Motor neuron (in vitro differentiated cells): Measurements from ENCODE around the gene ZAR1. TPM values are rescaled to one million over a fixed set of nuclear protein-coding genes. Genes with fewer than 3 reads are reported as not detected.
"Not testable (repeated sequence)": the region's sequence is repeated elsewhere in the genome, so short reads cannot be mapped to it uniquely, and the experiment has no call there.

Experiments used
- ATAC-seq, 8 experiments: fragments of 200-7000 bp; cut with Tn5 transposase; replicated peaks in 6 of 8; 2 replicates each; pipeline ENCODE4 v1.8.0; 2021; ENCODE audit warnings: mild to moderate bottlenecking in 8 of 8, moderate library complexity in 8 of 8
- H3K27ac ChIP-seq, 2 donors: fragments of 250-450 bp; sonication (Bioruptor Pico); 2 replicates each; pipeline ENCODE4 v1.9.0; 2021; ENCODE audit warnings: antibody characterized with exemption in 2 of 2, mild to moderate bottlenecking in 2 of 2, moderate library complexity in 1 of 2
- H3K4me1 ChIP-seq, 2 donors: fragments of 250-450 bp; sonication (Bioruptor Pico); replicated peaks in 1 of 2; 2 replicates each; pipeline ENCODE4 v1.6.1; 2021; ENCODE audit warnings: antibody characterized with exemption in 2 of 2, mild to moderate bottlenecking in 2 of 2, moderate library complexity in 1 of 2
- H3K4me3 ChIP-seq, 5 donors: fragments of 250-450 bp; sonication (Bioruptor Pico); 2 replicates each; pipeline ENCODE4 v1.9.0; 2021; ENCODE audit warnings: antibody characterized with exemption in 5 of 5, mild to moderate bottlenecking in 5 of 5, moderate library complexity in 4 of 5
- WGBS, 10 experiments: fragments of 450-650 bp; shearing (Covaris generic); methylation state at CpG; one replicate each; pipeline ENCODE4 v1.0.0; 2022; 5-methylcytosine and 5-hydroxymethylcytosine counted together
- in situ Hi-C, 9 experiments: fragments of 400-800 bp; cut with MboI; loops; one replicate each; pipeline ENCODE4 v1.15.0; 2021; ENCODE audit warnings: low sequenced_read_pairs in 9 of 9, low pct_unique_long_range_greater_than_20kb in 2 of 9; ENCODE audit not compliant: unreplicated experiment in 9 of 9
- total RNA-seq, 8 experiments: library from RNA; unstranded; fragments of 300-600 nt; gene quantifications; 2 replicates each; pipeline versions ENCODE4 v1.2.3 to v1.2.4, GENCODE V29; 2022

Gene ZAR1
- total RNA-seq, result 1 to 10 TPM in 2 of 8 experiments, under 1 TPM in 4, not detected in 2; 0.11 to 2.4 (median 0.41) TPM

GRCh38 chr4:48490012-48490679, at the start of gene ZAR1:
Gene ZAR1, plus strand, starts transcription at chr4:48490252. Its CDS starts 40 bp downstream, at chr4:48490292.
- Histone ChIP-seq H3K4me1 (no peaks in the 10 kb centered on the region), H3K4me3 (peak within 1 kb of the TSS; percentile 6 to 25 (median 22)), H3K27ac (no peak within 1 kb of the TSS)
- in situ Hi-C loops, result no loop called here
- ATAC-seq, result peak; percentile 48 to 79 (median 68)
- 6 to 8% methylated on average over 3 to 13 of the region's 80 CpGs; no CpG with 5 or more reads in 8 of the 10 experiments for WGBS, 10 experiments

DNA sequence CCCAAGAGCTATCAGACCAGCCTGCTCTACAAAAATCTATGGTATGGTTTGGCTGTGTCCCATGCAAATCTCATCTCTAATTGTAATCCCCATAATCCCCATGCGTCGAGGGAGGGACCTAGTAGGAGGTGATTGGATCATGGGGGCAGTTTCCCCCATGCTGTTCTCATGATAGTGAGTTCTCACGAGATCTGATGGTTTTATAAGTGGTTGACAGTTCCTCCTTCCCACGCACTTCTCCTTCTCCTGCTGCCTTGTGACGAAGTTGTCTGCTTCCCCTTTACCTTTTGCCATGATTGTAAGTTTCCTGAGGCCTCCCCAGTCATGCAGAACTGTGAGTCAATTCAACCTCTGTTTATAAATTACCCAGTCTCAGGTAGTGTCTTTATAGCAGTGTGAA, 49.1 kb upstream of the ZAR1 start:
- H3K4me3 ChIP-seq, H3K4me1 ChIP-seq, ATAC-seq, H3K27ac ChIP-seq: not testable (repeated sequence)
- in situ Hi-C loops, result loop anchor here in 2 of 9 experiments (10.0 to 25.0 kb wide), 2 partner anchors 96 to 104 kb away; no protein-coding TSS in a partner anchor
- 51 to 100% (median 76%) methylated on average over 1 to 5 of the region's 5 CpGs; no CpG with 5 or more reads in 2 of the 10 experiments for WGBS, 10 experiments

DNA sequence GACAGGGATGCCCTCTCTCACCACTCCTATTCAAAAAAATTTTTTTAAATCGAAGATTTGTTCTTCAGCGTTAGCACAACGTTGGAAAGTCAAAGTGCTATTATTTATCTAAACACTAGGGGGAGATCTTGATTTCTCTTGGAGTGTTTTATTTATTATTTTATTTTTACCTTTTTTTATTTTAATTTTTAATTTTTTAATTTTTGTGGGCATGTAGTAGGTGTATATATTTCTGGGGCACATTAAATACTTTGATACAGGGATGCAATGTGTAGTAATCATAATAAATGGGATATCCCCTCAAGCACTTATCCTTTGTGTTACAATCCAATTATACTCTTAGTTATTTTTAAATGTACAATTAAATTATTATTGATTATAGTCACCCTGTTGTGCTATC, 44.3 kb upstream of the ZAR1 start:
- Histone ChIP-seq H3K27ac (no peak overlapping the region), H3K4me1 (no peaks in the 10 kb centered on the region), H3K4me3 (no peak overlapping the region)
- in situ Hi-C loops, result loop anchor here in 2 of 9 experiments (10.0 to 25.0 kb wide), 2 partner anchors 92 to 99 kb away; no protein-coding TSS in a partner anchor
- 0 to 34% (median 17%) methylated on average over 2 to 3 of the region's 3 CpGs; no CpG with 5 or more reads in 3 of the 10 experiments for WGBS, 10 experiments
- ATAC-seq, result no peak

DNA sequence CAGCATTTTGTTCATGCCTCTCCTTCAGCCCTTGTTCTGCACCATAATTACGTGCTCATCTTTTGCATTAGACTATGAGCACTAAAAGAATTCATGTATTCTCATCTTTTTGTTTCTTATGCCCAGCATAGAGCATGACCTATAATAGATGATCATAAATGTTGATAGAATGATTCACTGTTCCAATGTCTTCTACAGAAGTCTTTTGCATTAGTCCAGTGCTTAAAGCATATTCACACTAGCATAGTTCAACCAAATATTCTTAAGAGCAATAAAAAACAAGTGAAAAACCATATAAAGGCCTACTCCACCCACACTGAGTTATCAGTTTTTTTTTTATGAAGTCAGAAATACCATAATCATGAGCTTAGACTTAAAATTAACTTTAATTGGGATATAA, 43.4 kb upstream of the ZAR1 start:
- 13 to 100% (median 69%) methylated on average over 1 of the region's 1 CpG; no CpG with 5 or more reads in 2 of the 10 experiments for WGBS, 10 experiments

DNA sequence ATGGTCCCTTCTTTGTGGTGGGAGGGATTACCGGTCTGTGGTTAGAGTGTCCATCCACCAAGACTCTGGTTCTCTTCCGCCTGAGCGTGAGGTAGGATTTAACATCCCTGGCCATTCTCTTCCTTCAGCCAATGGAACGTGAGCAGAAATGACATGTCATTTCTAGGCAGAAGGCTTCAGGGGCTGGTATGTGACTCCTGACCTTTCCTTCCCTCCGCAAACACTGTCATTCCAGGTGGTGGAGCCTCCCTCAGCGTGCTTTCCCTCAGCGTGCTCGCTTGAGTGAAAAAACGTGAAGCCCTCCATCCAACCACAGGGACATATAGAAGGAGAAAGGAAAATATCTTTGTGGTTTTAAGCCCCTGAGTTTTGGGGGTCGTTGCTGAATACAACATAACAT, 40.9 kb upstream of the ZAR1 start:
- Histone ChIP-seq H3K4me1 (no peaks in the 10 kb centered on the region), H3K27ac (no peak overlapping the region), H3K4me3 (no peak overlapping the region)
- ATAC-seq, result no peak
- WGBS, 10 experiments, result 74 to 97% (median 91%) methylated on average over 1 to 10 of the region's 10 CpGs; no CpG with 5 or more reads in 1 of the 10 experiments
- in situ Hi-C loops, result loop anchor here in 2 of 9 experiments (10.0 to 25.0 kb wide), 2 partner anchors 88 to 96 kb away; no protein-coding TSS in a partner anchor

More for the DNA sequence above, 43.4 kb upstream of the ZAR1 start:
- Histone ChIP-seq H3K4me1 (no peaks in the 10 kb centered on the region), H3K4me3 (no peak overlapping the region), H3K27ac (no peak overlapping the region)
- peak in 2 of 8 experiments; percentile 63 to 87 for ATAC-seq
- in situ Hi-C loops, result loop anchor here in 2 of 9 experiments (10.0 to 25.0 kb wide), 2 partner anchors 91 to 98 kb away; no protein-coding TSS in a partner anchor

DNA sequence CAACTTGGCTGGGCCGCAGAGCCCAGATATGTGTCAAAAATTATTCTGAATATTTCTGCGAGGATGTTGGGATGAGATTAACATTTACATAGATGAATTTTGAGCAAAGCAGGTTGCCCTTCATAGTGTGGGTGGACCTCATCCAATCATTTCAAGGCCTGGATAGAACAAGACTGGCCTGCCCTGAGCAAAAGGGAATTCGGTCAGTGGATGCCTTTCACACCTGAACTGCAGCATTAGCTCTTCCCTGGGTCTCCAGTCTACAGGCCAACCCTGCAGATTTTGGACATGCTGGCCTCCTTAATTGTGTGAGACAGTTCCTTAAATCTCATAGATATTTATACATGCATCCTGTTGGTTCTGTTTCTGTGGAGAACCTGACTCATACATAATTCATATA, 39.3 kb upstream of the ZAR1 start:
- no peaks in the 10 kb centered on the region for H3K4me1 ChIP-seq
- peak in 2 of 8 experiments; percentile 12 to 47 for ATAC-seq
- no peak overlapping the region for H3K4me3 ChIP-seq
- in situ Hi-C loops, result no loop called here
- H3K27ac ChIP-seq, result no peak overlapping the region
- whole genome bisulfite sequencing, 10 experiments, result 22 to 96% (median 64%) methylated on average over 2 to 3 of the region's 3 CpGs; no CpG with 5 or more reads in 2 of the 10 experiments

DNA sequence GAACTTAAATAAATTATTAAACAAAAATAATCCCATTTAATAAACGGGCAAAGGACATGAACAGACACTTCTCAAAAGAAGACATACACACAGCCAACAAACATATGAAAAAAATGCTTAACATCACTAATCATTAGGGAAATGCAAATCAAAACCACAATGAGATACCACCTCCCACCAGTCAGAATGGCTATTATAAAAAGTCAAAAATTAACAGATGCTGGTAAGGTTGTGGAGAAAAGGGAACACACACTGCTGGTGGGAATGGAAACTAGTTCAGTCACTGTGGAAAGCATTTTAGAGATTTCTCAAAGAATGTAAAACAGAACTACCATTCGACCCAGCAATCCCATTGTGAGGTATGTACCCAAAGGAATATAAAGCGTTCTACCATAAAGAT, 38.4 kb upstream of the ZAR1 start:
- H3K4me1 ChIP-seq, H3K27ac ChIP-seq, ATAC-seq, H3K4me3 ChIP-seq, in situ Hi-C loops: not testable (repeated sequence)
- WGBS, 10 experiments, result 62 to 94% (median 70%) methylated on average over 2 to 3 of the region's 3 CpGs; no CpG with 5 or more reads in 1 of the 10 experiments

DNA sequence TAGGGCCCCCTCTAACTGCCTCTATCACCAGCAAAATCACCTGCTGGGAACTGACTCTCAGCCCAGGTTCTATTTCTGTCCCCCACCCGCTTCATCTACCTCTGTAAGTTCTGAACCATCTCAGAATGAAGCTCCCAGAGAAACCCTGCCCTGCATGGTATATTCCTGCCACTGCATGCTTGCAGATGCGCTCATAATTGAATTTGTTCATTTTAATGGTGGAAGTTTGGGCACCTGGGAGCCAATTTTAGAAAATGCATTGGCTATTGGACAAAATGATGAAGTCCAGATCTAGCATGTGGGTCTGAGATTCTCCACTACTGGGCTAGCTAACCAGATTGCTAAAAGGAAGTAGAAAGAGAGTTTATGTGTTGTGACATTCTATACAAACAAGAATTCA, 35.5 kb upstream of the ZAR1 start:
- Histone ChIP-seq H3K4me1 (no peaks in the 10 kb centered on the region), H3K27ac (no peak overlapping the region), H3K4me3 (no peak overlapping the region)
- in situ Hi-C loops, result no loop called here
- WGBS, 10 experiments, result 29 to 100% (median 88%) methylated on average over 1 to 2 of the region's 2 CpGs; no CpG with 5 or more reads in 4 of the 10 experiments
- ATAC-seq, result no peak

- Histone ChIP-seq H3K4me1 (no peaks in the 10 kb centered on the region), H3K27ac (no peak overlapping the region), H3K4me3 (no peak overlapping the region)
- no peak for ATAC-seq
- in situ Hi-C loops, result no loop called here
Measured at GRCh38 chr4:48461000-48461399, 29.1 kb upstream of the ZAR1 start.

DNA sequence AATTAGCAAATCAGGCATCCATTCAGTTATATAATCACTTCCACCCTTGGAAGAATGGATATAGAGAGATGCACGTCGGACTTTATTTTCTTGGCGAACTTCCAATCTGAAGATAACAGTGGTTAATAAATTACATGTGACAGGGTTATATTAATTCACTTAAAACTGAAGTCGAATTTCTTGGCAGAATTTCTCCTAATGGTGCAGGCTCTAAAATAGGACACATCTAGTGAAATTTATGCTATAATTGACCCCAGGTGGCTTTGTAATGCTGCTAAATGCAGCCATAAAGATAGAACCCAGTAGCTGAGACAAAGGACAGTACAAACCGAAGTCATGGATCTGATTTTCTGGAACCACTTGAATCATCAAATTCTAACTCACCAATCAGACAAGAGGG, 27.7 kb upstream of the ZAR1 start:
- Histone ChIP-seq H3K4me1 (no peaks in the 10 kb centered on the region), H3K4me3 (no peak overlapping the region), H3K27ac (no peak overlapping the region)
- in situ Hi-C loops, result no loop called here
- ATAC-seq, result peak in 4 of 8 experiments; percentile 33 to 79 (median 70)
- 4 to 89% (median 50%) methylated on average over 2 to 5 of the region's 5 CpGs; no CpG with 5 or more reads in 1 of the 10 experiments for WGBS, 10 experiments

DNA sequence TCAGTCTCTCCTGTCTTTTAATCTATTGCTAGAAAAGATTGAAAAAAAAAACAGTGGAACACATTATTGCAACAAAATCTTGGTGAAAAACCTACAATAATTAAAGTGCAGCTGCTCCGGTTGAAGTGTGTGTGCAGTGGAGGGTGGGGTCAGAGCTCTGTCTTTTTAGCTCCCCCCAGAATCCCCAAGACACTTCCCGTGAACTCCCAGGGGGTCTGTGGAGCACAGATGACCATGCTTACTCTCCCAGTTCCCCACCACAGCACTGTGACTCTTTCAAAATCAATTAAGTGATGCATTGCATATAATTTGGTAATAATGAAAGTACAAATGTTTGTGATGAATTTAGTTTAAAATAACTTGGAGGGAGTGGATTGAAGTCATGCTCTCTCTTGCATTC, 22.6 kb upstream of the ZAR1 start:
- Histone ChIP-seq H3K4me1 (peaks cover 14 to 21% of the 10 kb centered on the region in 2 donors), H3K4me3 (no peak overlapping the region), H3K27ac (no peak overlapping the region)
- ATAC-seq, result no peak
- 0 to 90% (median 63%) methylated on average over 1 to 2 of the region's 2 CpGs; no CpG with 5 or more reads in 3 of the 10 experiments for WGBS, 10 experiments
- in situ Hi-C loops, result no loop called here

- Histone ChIP-seq H3K4me3 (no peak overlapping the region), H3K27ac (no peak overlapping the region), H3K4me1 (peaks cover 14 to 21% of the 10 kb centered on the region in 2 donors)
- WGBS, 10 experiments, result 50 to 100% (median 94%) methylated on average over 1 to 5 of the region's 5 CpGs; no CpG with 5 or more reads in 3 of the 10 experiments
- ATAC-seq, result no peak
- in situ Hi-C loops, result no loop called here
Measured at GRCh38 chr4:48467891-48468290, 22.2 kb upstream of the ZAR1 start.

DNA sequence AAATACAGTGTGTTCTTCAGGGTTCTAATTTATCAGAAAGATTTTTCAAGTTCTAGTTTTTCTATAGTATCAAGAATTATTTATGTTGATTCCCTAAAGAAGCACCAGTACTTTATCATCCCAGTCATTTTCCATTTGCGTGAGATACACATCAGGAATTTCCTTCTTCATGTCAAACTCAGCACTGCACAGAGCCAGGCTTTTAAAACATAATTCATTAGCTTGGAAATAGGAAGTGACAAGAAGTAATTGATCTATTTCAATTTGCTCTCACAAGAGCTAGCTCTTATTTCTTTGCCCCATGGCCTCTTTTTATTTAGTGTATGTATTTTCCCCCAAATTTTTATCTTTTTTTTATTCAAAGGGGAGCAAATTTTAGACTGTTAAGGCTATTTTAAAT, 19.9 kb upstream of the ZAR1 start:
- in situ Hi-C loops, result no loop called here
- Histone ChIP-seq H3K4me3 (no peak overlapping the region), H3K4me1 (peaks cover 14 to 21% of the 10 kb centered on the region in 2 donors), H3K27ac (peak overlapping the region; percentile 54 to 56)
- WGBS, 10 experiments, result 17 to 67% (median 43%) methylated on average over 1 of the region's 1 CpG; no CpG with 5 or more reads in 1 of the 10 experiments
- ATAC-seq, result peak in 5 of 8 experiments; percentile 50 to 67 (median 65)
